Cardiac septum (tissue), 1 donor: ENCODE data around the gene RALBP1. TPM values are rescaled to one million over a fixed set of nuclear protein-coding genes. Genes with fewer than 3 reads are reported as not detected.

Experiments used
- DNase-seq: peaks from one replicate; pipeline ENCODE4 v3.0.0-alpha.2; 2020; ENCODE audit warnings: low spot score
- intact Hi-C: fragments of 100-400 bp; cut with DNase I; formaldehyde crosslinking; loops from one replicate; pipeline ENCODE4 v1.14.0; 2022
- total RNA-seq: library from RNA; stranded (reverse); fragmentation: NEBNext Ultra II Directional; extraction: Animal tissue kit (Norgen Biotek cat#: 25700); gene quantifications from one replicate; pipeline ENCODE4 v1.2.1, GENCODE V29; 2021
- donor health status: DM: no; HTN: no; CAD: no.

The RALBP1 gene
- total RNA-seq, 1 donor from 2014 or later = 51.0 TPM

GRCh38 chr18:9495465-9495864 lies 20.2 kb downstream of the RALBP1 start:
- DNase-seq = no peak
- intact Hi-C loops = no loop called here

DNA sequence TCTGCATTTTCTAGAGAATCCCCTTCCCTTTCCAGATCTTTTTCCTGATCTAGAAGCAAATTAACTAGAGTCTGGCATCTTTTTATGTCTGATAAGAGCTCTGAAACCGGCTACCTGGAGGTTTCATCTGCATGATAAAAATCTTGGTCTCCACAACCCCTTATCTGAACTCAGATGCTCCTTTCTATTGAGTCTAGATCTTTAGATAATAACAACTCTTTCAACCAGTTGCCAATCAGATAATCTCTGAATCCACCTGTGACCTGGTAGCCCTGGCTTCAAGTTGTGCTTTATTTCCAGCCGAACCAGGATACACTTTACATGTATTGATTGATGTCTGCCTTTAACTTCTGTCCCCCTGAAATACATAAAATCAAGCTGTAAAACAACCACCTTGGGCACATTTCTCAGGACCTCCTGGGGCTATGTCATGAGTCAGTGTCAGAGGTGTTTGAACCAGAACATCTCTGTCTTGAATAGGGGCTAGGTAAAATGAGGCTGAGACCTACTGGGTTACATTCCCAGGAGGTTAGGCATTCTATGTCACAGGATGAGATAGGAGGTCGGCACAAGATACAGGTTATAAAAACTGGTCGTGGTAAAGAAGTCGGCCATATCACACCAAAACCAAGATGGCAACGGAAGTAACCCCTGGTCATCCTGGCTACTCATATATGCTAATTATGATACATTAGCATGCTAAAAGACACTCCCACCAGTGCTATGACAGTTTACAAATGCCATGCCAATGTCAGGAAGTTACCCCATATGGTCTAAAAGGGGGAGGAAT lies 20.8 kb downstream of the RALBP1 start:
- intact Hi-C loops = no loop called here
- no peak for DNase-seq

- intact Hi-C loops = loop anchor here (10.0 kb wide), 1 partner anchor 151 kb away; no protein-coding TSS in a partner anchor
- no peak for DNase-seq
These were observed 30.9 kb downstream of the RALBP1 start for GRCh38 chr18:9506046-9506792.

DNA sequence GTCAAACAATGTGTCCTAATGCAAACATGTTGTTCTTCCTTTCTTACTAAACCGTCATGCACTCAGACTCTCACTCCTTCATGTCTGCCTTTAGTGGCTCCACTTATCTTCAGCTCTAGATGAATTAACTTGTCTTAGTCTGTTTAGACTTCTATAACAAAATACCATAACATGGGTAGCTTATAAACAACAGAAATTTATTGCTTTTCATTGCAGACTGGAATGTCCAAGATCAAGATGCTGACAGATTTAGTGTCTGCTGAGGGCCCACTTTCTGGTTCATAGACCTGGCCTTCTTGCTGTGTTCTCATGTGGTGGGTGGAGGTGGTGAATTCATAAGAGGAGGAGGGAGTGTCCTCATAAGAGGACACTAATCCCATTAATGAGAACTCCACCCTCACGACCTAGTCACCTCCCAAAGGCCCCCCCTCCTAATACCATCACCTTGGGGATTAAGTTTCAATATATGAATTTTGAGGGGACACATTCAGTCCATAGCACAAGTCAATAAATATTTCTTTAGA lies 32.3 kb downstream of the RALBP1 start:
- intact Hi-C loops = loop anchor here (10.0 kb wide), 1 partner anchor 153 kb away; no protein-coding TSS in a partner anchor
- no peak for DNase-seq

DNA sequence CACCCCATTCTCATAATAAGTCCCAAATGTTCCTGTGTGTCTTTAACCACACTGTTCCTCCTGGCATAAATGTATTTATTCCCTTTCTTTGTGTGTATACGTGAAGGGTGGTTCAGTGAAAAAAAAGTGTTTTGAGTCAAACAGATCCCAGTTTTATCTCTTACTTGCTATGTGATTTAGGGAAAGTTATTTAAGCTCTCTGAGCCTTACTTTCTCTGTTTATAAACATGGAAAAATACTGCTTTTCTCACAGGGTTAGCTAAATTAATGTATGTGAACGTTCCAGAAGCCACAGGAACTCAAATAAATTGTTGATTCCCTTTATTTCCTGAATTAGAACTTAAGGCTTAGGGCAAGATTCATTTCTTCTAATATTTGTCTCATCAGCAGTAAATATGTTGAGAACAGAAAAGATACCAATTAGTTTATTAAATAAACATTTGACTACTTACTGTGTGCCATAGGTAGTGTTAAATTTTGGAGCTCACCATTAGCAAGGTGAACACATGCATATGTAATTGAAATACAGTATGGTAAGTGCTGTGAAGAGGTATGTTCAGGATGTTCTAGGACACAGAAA lies 33.2 kb downstream of the RALBP1 start:
- intact Hi-C loops = loop anchor here (10.0 kb wide), 1 partner anchor 154 kb away; no protein-coding TSS in a partner anchor
- no peak for DNase-seq

GRCh38 chr18:9513971-9514512 lies 38.7 kb downstream of the RALBP1 start:
- no peak for DNase-seq
- intact Hi-C loops = no loop called here

- no peak for DNase-seq
- intact Hi-C loops = loop anchor here (5.0 kb wide), 2 partner anchors 39 to 444 kb away; partner anchors contain the start of gene RALBP1
These were observed 41.2 kb downstream of the RALBP1 start for GRCh38 chr18:9516437-9517064.

- no peak for DNase-seq
- intact Hi-C loops = loop anchor here (5.0 kb wide), 2 partner anchors 41 to 446 kb away; partner anchors contain the start of gene RALBP1
These were observed 42.6 kb downstream of the RALBP1 start for GRCh38 chr18:9517869-9518268.

DNA sequence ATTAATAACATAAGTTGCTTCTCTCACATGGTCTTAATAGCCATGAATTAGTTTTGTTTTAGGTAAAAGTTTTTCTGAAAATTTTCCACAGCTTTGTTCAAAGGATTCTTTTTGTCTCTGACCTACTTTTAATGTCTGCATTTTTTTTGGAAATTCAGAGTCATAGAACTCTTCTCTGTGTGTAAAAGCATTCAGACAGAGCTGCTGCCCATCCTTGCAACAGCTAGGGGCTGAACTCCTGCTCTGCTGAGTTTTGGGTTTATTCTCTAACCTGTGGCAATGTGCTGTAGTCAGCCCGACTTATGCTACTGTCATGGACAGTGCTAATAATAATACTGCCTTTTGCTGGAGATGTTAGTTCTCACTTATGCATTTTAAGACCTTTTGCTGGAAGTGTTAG lies 44.1 kb downstream of the RALBP1 start:
- no peak for DNase-seq
- intact Hi-C loops = loop anchor here (5.0 kb wide), 2 partner anchors 42 to 447 kb away; partner anchors contain the start of gene RALBP1

DNA sequence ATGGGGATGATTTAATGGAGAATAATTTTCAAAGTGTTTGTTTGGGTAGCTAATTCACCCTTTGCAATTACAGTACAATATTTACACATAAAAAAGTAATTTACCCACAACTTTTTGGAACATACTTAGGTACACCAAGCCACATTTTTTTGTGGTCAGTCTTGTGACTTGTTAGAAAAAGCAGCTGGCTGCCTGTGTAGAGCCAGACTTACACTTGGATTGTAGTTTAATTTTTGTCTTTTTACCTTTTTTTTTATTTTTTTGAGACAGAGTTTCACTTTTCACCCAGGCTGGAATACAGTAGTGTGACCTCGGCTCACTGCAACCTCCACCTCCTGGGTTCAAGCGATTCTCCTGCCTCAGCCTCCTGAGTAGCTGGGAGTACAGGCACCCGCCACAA lies 45.4 kb downstream of the RALBP1 start:
- intact Hi-C loops = no loop called here

GRCh38 chr18:9521770-9522169 lies 46.5 kb downstream of the RALBP1 start:
- intact Hi-C loops = no loop called here
- no peak for DNase-seq

More for the DNA sequence above, 45.4 kb downstream of the RALBP1 start:
- no peak for DNase-seq

GRCh38 chr18:9522952-9523351 lies 47.6 kb downstream of the RALBP1 start:
- intact Hi-C loops = no loop called here
- DNase-seq = no peak

- intact Hi-C loops = no loop called here
- no peak for DNase-seq
These were observed 51.1 kb downstream of the RALBP1 start for GRCh38 chr18:9526458-9526857.

- no peak for DNase-seq
- intact Hi-C loops = no loop called here
These were observed 55.1 kb downstream of the RALBP1 start for GRCh38 chr18:9530226-9531009.

DNA sequence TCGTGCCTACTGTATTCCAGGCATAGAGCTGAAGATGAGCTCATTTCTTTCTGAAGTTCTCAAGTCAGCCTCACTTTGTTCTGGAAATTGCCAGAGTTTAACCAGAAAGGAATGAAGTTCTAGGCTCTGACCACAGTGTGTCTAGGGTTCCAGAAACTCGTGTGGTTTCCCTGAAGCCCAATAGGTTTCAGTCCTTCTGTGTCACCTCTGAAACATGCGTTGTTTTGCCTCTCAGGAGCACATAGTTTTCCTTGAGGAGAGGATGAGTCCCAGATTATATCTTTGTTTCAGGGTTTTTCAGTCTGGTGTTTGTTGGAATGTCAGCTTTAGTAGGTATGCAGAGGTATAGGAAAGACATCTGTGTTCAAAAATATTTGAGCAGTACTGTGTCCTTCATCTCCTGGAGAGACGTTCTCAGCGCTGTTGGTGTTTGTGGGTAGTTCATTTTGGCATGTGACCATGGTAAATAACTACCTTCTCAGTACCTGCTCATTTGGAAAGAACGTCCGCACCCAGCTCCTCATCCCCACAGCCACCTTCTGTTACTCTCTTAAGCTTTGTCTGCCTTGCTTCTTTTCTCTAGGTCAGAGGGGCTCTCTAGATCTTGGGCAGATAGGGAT lies 56.6 kb downstream of the RALBP1 start:
- no peak for DNase-seq
- intact Hi-C loops = no loop called here

GRCh38 chr18:9534844-9535243 lies 59.5 kb downstream of the RALBP1 start:
- intact Hi-C loops = no loop called here
- DNase-seq = no peak

GRCh38 chr18:9535430-9535991 lies 60.2 kb downstream of the RALBP1 start:
- intact Hi-C loops = no loop called here
- no peak for DNase-seq
